ENCODE data around the gene NBAS.
"Not testable (repeated sequence)": the region's sequence is repeated elsewhere in the genome, so short reads cannot be mapped to it uniquely, and the experiment has no call there.

The NBAS gene

DNA sequence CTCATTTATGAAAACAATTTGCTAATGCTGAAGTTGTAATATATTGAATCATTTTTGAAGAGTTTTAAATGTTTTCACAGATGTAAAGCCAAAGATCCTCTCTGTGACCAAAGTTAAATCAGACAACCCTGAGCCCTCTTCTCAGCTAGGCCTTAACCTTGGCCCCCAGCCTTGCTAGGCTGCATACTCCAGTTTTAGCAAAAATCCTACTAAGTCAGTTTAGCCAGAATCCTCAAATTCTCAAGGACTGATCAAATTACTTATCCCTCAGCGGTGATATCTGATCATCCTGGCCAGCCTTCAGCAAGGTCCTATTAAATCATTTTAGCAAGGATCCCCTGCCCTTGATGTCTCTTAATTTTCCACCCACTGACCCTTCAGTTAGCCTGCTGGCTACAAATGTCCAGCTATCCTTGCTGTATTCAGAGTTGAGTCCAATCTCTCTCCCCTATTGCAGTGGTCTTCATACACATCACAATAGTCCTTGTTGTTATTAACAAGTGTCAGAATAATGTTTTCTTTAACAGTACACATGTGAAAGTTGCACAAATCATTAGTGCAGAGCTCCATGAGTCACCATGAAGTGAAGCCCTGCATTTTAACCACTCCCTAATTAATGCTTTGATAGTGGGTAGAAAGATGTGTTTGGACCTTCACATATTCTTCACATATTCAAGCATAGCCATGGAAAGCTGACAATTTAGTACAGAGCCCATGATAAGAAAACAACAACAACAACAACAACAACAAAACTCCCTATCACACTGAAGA, 206.4 kb downstream of the NBAS start:
- no peak for DNase-seq

- no peak for DNase-seq
Observed at GRCh38 chr2:15352363-15352762, 208.8 kb downstream of the NBAS start.

DNA sequence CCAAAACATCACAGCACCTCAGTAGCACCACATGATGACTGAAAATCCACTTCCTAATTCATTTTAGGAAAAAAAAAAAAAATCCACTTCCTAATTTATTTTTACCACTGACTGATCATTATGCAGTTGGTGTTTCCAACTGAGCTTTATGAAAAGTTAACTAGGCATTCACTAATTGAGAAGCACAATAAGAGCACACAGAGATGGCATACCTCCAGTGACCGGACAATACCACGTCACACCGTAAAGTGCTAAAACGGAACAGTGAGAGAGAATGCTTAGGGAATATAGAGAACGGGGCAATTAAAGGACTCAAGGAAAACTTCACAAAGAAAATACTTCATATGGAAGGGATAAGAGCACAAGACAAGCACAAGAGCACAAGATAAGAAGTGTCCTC, 212.5 kb downstream of the NBAS start:
- DNase-seq, result no peak

DNA sequence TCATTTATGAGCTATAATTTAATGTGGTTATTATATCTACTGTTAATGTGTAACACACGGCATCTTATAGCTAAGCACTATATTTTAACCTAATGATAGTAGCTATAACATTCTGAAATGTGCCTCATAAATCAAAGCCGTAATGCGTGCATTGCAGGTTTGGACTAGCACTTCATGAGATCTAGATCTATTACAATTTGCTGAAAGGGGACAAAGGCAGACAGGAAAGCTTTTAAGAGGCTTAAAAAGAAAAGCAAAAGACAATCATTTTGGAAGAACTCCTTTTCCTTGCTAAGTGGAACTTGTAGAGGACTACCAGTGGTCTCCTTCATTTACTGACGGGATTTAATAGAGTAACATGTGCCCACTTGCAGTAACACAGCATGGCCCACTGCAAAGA, 213.1 kb downstream of the NBAS start:
- DNase-seq, result no peak

GRCh38 chr2:15346624-15347023, 214.5 kb downstream of the NBAS start:
- DNase-seq, result no peak

- no peak for DNase-seq
Observed at GRCh38 chr2:15337996-15338666, 223.0 kb downstream of the NBAS start.

GRCh38 chr2:15334644-15335326, 226.3 kb downstream of the NBAS start:
- DNase-seq, result peak; percentile 52

DNA sequence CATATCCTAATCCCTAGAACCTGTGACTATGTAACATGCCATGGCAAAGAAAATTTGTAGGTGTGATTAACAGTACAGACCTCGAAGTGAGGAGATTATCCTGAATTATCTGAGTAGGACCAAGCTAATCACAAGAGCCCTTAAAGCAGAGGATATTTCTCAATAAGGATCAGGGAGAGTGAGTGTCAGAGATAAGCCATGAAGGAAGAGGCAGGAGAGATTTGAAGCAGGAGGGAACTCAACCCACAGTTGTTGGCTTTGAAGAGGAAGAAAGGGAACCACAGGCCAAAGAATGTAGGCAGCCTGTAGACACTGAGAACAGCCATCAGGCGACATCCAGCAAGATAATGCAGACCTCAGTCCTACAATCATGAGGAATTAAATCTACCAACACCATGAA, 229.3 kb downstream of the NBAS start:
- DNase-seq, result no peak

DNA sequence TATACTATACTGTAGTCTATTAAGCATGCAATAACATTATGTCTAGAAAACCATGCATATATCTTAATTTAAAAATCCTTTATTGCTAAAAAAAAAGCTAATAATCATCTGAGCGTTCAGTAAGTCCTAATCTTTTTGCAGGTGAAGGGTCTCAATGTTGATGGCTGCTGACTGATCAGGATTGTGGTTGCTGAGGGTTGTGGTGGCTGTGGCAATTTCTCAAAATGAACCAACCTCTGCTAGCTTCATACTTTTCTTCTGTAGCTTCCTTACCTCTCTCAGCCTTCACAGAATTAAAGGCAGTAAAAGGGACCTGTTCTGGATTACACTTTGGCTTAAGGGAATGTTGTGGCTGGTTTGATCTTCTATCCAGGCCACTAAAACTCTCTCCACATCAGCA, 235.8 kb downstream of the NBAS start:
- no peak for DNase-seq

DNA sequence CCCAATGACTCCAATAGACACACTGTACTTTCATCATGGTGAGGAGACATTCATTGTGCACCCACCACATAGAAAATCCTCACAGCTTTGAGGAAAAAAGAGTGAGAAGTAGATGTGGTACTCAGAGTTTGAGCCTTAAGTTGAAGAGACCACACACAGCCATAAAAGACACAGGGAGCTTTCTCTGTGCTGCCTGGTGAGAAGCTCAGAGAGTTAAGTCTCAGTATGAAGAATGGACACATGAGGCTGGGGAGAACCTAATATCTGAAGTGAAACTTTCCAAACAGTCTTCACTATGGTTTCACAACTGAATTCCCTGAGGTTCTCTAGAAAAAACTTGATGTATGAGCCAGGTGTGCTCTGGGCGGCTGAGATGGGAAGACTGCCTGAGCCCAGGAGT, 237.9 kb downstream of the NBAS start:
- DNase-seq, result no peak

- not testable (repeated sequence) for DNase-seq
Observed at GRCh38 chr2:15321481-15321880, 239.7 kb downstream of the NBAS start.

- peak; percentile 10 for DNase-seq
Observed at GRCh38 chr2:15316370-15316814, 244.7 kb downstream of the NBAS start.

GRCh38 chr2:15315411-15315810, 245.7 kb downstream of the NBAS start:
- no peak for DNase-seq

DNA sequence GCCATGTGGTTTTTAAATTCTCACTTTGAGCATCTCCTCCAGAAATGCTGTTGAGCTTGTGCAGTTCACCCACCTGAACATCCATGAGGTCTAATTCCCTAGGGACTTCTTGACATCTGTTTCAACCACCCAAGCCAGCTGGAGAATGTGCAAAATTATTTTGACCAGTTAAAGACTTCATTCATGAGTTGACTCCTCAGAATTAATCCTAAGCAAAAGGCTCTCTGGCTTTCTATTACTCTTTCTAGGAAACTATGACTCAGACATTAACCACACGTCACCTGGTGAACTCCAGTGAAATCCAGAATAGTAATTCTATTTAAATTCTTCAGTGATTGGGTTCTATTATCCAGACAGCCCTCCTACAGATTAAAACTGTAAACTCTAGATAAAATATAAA, 247.5 kb downstream of the NBAS start:
- no peak for DNase-seq

DNA sequence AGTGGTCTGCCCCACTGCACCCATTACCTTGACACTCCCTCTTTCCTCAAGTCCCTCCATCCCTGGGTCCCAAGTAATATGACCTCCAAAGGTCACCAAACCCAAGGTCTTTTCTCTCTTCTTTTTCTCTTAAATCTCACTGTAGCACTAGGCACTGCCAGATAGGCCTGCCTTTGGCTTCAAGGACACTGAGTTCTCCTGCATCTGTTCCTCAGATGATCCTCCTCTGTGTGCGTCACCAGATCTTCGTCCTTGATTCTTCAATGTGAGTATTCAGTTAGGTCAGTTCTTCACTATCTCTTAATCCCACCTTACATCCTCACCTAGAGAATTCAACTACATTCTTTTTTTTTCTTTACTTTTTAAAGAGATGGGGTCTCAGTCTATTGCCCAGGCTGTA, 249.2 kb downstream of the NBAS start:
- DNase-seq, result no peak

- no peak for DNase-seq
Observed at GRCh38 chr2:15311201-15311907, 249.8 kb downstream of the NBAS start.

- no peak for DNase-seq
Observed at GRCh38 chr2:15307526-15307925, 253.6 kb downstream of the NBAS start.

DNA sequence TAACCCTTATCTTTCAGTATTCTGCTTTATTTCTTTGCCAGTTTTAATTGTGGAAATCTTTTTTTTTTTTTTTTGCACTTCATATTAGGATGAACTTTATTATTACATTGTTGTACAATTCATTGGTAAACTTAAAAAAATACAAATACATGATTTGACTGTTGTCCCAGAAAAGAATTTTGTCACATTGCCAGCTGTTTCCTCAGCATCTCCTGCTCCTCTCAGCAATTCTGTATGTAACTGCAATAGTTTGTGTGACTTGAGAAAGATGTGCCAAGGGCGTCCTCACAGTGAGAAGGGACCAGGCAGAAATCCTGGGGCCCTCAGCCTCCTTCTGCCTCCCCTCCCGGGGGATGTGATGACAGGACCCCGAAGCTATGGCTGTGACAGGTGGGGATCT, 254.4 kb downstream of the NBAS start:
- DNase-seq, result no peak

GRCh38 chr2:15303874-15304273, 257.3 kb downstream of the NBAS start:
- DNase-seq, result no peak

GRCh38 chr2:15302154-15302553, 259.0 kb downstream of the NBAS start:
- no peak for DNase-seq

- no peak for DNase-seq
Observed at GRCh38 chr2:15300624-15301573, 260.2 kb downstream of the NBAS start.

GRCh38 chr2:15299904-15300520, 261.1 kb downstream of the NBAS start:
- DNase-seq, result no peak
